ENCODE results near the gene TLE6.

Gene TLE6

DNA sequence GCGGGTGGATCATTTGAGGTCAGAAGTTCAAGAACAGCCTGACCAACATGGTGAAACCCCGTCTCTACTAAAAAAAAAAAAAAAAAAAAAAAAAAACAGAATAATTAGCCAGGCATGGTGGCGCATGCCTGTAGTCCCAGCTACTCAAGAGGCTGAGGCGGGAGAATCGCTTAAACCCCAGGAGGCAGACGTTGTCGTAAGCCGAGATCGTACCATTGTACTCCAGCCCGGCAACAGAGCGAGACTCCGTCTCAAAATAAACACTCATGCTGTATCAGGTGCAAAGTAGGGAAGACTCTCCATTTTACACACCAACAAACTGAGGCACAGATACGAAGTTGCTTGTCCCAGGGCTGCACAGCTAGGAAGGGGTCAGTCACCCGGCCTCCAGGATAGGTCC is 15.6 kb downstream of the TLE6 start:
- Histone ChIP-seq H3K27me3 (no peaks in the 10 kb centered on the region), H3K4me1 (no peaks in the 10 kb centered on the region), H3K36me3 (no peaks in the 10 kb centered on the region), H3K9me3 (no peaks in the 10 kb centered on the region), H3K4me3 (ENCODE audit: low read depth, low read length) (no peak overlapping the region)
- no peak for DNase-seq
- TF ChIP-seq, protein P1, sequence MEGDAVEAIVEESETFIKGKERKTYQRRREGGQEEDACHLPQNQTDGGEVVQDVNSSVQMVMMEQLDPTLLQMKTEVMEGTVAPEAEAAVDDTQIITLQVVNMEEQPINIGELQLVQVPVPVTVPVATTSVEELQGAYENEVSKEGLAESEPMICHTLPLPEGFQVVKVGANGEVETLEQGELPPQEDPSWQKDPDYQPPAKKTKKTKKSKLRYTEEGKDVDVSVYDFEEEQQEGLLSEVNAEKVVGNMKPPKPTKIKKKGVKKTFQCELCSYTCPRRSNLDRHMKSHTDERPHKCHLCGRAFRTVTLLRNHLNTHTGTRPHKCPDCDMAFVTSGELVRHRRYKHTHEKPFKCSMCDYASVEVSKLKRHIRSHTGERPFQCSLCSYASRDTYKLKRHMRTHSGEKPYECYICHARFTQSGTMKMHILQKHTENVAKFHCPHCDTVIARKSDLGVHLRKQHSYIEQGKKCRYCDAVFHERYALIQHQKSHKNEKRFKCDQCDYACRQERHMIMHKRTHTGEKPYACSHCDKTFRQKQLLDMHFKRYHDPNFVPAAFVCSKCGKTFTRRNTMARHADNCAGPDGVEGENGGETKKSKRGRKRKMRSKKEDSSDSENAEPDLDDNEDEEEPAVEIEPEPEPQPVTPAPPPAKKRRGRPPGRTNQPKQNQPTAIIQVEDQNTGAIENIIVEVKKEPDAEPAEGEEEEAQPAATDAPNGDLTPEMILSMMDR (IDR thresholded peaks at IDR 0.05; ENCODE audit: low read depth, low read length) = no peak

DNA sequence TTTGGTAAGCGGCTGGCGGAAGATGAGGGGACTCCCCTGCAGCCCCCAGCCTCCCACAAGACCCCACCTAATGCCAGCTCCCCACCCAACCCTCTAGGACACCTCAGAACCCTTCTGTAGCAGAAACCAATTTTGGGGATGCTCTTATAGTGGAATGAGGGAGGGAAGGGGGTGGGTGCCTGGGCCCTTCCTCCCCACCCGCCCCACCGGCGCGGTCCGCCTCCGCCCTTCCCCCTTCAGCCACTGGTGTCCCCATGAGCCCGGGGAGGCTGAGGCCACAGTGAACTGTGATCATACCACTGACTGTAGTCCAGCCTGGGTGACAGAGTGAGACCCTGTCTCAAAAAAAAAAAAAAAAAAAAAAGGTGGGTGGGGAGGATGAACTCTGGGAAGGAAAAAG is 16.2 kb downstream of the TLE6 start:
- TF ChIP-seq, protein P1 (IDR thresholded peaks at IDR 0.05; ENCODE audit: low read depth, low read length) = no peak
- Histone ChIP-seq H3K27me3 (no peaks in the 10 kb centered on the region), H3K4me3 (ENCODE audit: low read depth, low read length) (no peak overlapping the region), H3K4me1 (no peaks in the 10 kb centered on the region), H3K36me3 (no peaks in the 10 kb centered on the region), H3K9me3 (no peaks in the 10 kb centered on the region)
- no peak for DNase-seq

DNA sequence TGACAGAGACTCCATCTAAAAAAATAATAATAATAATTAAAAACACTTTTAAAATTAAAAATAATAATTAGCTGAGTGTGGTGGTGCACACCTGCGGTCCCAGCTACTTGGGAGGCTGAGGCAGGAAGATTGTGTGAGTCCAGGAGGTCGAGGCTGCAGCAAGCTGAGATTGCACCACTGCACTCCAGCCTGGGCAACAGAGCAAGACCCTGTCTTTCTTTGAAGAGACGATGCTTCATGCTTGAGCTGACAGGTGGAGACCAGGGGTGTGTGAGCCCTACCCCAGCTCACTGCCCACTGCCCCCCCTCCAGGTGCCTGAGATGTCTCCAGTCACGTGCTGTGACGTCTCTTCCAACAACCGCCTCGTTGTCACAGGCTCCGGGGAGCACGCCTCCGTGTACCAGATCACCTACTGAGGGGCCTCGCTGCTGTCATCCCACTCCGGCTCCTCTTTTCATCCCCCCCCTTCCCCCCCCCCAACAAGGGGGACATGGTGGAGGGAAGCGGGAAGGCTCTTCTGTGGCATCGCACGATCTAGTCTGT is 17.3 kb downstream of the TLE6 start:
- no peak for DNase-seq
- Histone ChIP-seq H3K27me3 (no peaks in the 10 kb centered on the region), H3K36me3 (no peaks in the 10 kb centered on the region), H3K4me3 (ENCODE audit: low read depth, low read length) (no peak overlapping the region), H3K9me3 (no peaks in the 10 kb centered on the region), H3K4me1 (no peaks in the 10 kb centered on the region)
- TF ChIP-seq, protein P1 (IDR thresholded peaks at IDR 0.05; ENCODE audit: low read depth, low read length) = no peak

DNA sequence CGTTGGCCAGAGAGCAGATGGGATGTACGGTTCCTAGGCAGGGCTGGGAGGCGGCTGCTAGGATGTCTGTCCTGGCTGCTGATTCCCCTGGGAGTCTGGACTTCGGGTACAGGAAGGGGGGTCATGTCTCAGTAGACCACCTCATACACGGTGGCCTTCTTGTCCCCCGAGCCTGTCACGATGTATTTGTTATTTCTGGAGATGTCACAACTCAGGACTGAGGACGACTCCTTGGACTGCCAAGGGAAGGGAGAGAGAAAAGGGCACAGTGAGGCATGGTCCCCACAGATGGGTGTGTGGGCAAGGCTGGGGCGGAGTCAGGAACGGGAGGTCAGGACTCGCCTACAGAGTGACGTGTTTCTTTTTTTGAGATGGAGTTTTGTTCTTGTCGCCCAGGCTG is 20.4 kb downstream of the TLE6 start:
- Histone ChIP-seq H3K4me3 (ENCODE audit: low read depth, low read length) (no peak overlapping the region), H3K4me1 (no peaks in the 10 kb centered on the region), H3K36me3 (no peaks in the 10 kb centered on the region), H3K9me3 (no peaks in the 10 kb centered on the region), H3K27me3 (no peaks in the 10 kb centered on the region)
- no peak for DNase-seq
- TF ChIP-seq, protein P1 (IDR thresholded peaks at IDR 0.05; ENCODE audit: low read depth, low read length) = no peak

- Histone ChIP-seq H3K27me3 (no peaks in the 10 kb centered on the region), H3K36me3 (no peaks in the 10 kb centered on the region), H3K4me3 (ENCODE audit: low read depth, low read length) (no peak overlapping the region), H3K9me3 (no peaks in the 10 kb centered on the region), H3K4me1 (no peaks in the 10 kb centered on the region)
- DNase-seq = no peak
- TF ChIP-seq, protein P1 (IDR thresholded peaks at IDR 0.05; ENCODE audit: low read depth, low read length) = no peak
Observed at GRCh38 chr19:2998642-2999041, 21.3 kb downstream of the TLE6 start.

DNA sequence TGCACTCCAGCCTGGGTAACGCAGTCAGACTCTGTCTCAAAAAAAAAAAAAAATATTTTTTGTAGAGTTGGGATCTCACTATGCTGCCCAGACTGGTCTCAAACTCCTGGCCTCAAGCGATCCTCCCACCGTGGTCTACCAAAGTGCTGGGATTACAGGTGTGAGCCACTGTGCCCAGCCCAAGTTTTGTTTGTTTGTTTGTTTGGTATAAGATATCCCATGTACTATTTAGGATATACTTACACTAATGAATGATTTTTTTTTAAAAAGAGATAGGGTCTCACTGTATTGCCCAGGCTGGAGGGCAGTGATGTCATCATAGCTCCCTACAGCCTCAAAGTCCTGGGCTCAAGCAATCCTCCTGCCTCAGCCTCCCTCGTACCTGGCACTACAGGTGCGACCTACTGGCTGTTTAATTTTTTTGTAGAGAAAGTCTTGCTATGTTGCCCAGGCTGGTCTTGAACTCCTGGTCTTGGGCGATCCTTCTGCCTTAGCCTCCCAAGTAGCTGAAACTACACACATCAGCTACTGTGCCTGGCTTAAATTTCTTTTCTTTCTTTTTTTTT is 24.0 kb downstream of the TLE6 start:
- Histone ChIP-seq H3K9me3 (no peaks in the 10 kb centered on the region), H3K4me1 (peaks cover 5% of the 10 kb centered on the region), H3K27me3 (no peaks in the 10 kb centered on the region), H3K4me3 (ENCODE audit: low read depth, low read length) (no peak overlapping the region), H3K36me3 (no peaks in the 10 kb centered on the region)
- no peak for DNase-seq
- TF ChIP-seq, protein P1 (IDR thresholded peaks at IDR 0.05; ENCODE audit: low read depth, low read length) = no peak

Measured in BE2C (cell line).